ENCODE data around the gene RAB40B.
"Not testable (repeated sequence)": the region's sequence is repeated elsewhere in the genome, so short reads cannot be mapped to it uniquely, and the experiment has no call there.

RAB40B gene

GRCh38 chr17:82656266-82656665 is 42.2 kb downstream of the RAB40B start:
- H4K20me1 ChIP-seq (ENCODE audit: insufficient read depth, low read length) = no peaks in the 10 kb centered on the region
- H3K4me2 ChIP-seq (ENCODE audit: insufficient read depth, low read length) = no peak overlapping the region
- no peak overlapping the region for H3K27ac ChIP-seq (ENCODE audit: low read length)
- ATAC-seq (ENCODE audit: insufficient read depth, low read depth) (no peak), DNase-seq (no peak)
- no peak overlapping the region for H2AFZ ChIP-seq (ENCODE audit: low read depth, low read length)
- no peak overlapping the region for H3K9ac ChIP-seq (ENCODE audit: low read depth, low read length)
- no peak overlapping the region for H3K4me3 ChIP-seq (ENCODE audit: low read depth in 1 of 2, low read length in 2 of 2)
- H3K79me2 ChIP-seq (ENCODE audit: insufficient read depth, low read length) = no peaks in the 10 kb centered on the region
- H3K4me1 ChIP-seq (ENCODE audit: insufficient read depth, low read length) = no peaks in the 10 kb centered on the region
- no peak for TF ChIP-seq EZH2 (IDR thresholded peaks at IDR 0.05; ENCODE audit: borderline replicate concordance, low read depth, low read length, severe bottlenecking)
- no peak for TF ChIP-seq CTCF (IDR thresholded peaks at IDR 0.05; ENCODE audit: borderline replicate concordance, extremely low read depth, low read length, poor library complexity, severe bottlenecking)
- H3K9me3 ChIP-seq (ENCODE audit: insufficient read depth, low read length, severe bottlenecking) = no peaks in the 10 kb centered on the region
- H3K27me3 ChIP-seq (ENCODE audit: insufficient read depth, low read length, poor library complexity) = no peaks in the 10 kb centered on the region
- H3K36me3 ChIP-seq (ENCODE audit: insufficient read depth, low read length) = peaks cover 11% of the 10 kb centered on the region

- Histone ChIP-seq H3K79me2 (ENCODE audit: insufficient read depth, low read length) (no peaks in the 10 kb centered on the region), H3K27me3 (ENCODE audit: insufficient read depth, low read length, poor library complexity) (no peaks in the 10 kb centered on the region), H4K20me1 (ENCODE audit: insufficient read depth, low read length) (no peaks in the 10 kb centered on the region), H3K9me3 (ENCODE audit: insufficient read depth, low read length, severe bottlenecking) (no peaks in the 10 kb centered on the region), H3K4me3 (ENCODE audit: low read depth in 1 of 2, low read length in 2 of 2) (no peak overlapping the region), H3K36me3 (ENCODE audit: insufficient read depth, low read length) (peaks cover 9% of the 10 kb centered on the region), H3K4me1 (ENCODE audit: insufficient read depth, low read length) (no peaks in the 10 kb centered on the region), H2AFZ (ENCODE audit: low read depth, low read length) (no peak overlapping the region), H3K9ac (ENCODE audit: low read depth, low read length) (no peak overlapping the region), H3K4me2 (ENCODE audit: insufficient read depth, low read length) (no peak overlapping the region), H3K27ac (ENCODE audit: low read length) (no peak overlapping the region)
- ATAC-seq (ENCODE audit: insufficient read depth, low read depth) = no peak
- no peak for TF ChIP-seq CTCF (IDR thresholded peaks at IDR 0.05; ENCODE audit: borderline replicate concordance, extremely low read depth, low read length, poor library complexity, severe bottlenecking)
- TF ChIP-seq EZH2 (IDR thresholded peaks at IDR 0.05; ENCODE audit: borderline replicate concordance, low read depth, low read length, severe bottlenecking) = no peak
- no peak for DNase-seq
Measured at GRCh38 chr17:82655523-82655922, 43.0 kb downstream of the RAB40B start.

DNA sequence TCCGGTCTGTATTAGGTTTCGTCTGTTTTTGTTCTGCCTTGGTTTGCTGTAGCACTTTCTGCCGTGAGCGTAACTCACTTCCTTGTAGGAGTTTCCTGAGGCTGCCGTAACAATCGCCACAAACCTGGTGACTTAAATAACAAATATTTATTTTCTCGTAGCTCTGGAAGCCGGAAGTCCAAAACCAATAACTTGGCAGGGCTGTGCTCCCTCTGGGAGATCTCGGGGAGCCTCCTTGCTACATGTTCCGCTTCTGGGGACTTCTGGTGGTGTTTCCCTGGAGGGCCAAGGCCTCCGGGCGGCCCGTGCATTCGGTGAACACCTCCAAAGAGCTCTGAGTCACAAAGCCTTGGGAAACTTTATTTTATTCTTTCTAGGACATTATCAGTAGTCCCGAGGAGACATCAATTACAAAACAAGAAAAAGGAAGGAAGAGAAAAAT is 43.4 kb downstream of the RAB40B start:
- no peak for ATAC-seq (ENCODE audit: insufficient read depth, low read depth)
- no peak overlapping the region for H2AFZ ChIP-seq (ENCODE audit: low read depth, low read length)
- H3K4me3 ChIP-seq (ENCODE audit: low read depth in 1 of 2, low read length in 2 of 2) = no peak overlapping the region

DNA sequence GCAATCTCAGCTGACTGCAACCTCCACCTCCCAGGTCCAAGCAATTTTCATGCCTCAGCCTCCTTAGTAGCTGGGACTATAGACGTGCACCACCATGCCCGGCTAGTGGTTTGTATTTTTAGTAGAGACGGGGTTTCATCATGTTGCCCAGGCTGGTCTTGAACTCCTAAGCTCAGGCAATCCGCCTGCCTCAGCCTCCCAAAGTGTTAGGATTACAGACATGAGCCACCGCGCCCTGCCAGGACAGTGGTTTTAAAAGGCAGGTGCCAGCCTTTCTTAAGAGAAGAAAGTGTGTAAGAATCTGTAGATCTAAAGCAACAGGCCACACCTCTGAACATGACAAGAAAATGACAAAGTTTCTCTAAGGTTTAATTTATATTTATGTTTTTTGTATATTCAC is 43.9 kb downstream of the RAB40B start:
- H3K36me3 ChIP-seq (ENCODE audit: insufficient read depth, low read length); H3K9ac ChIP-seq (ENCODE audit: low read depth, low read length); H3K4me3 ChIP-seq (ENCODE audit: low read depth in 1 of 2, low read length in 2 of 2); H3K4me1 ChIP-seq (ENCODE audit: insufficient read depth, low read length); DNase-seq; H3K79me2 ChIP-seq (ENCODE audit: insufficient read depth, low read length); H2AFZ ChIP-seq (ENCODE audit: low read depth, low read length); H3K9me3 ChIP-seq (ENCODE audit: insufficient read depth, low read length, severe bottlenecking); H4K20me1 ChIP-seq (ENCODE audit: insufficient read depth, low read length); H3K27ac ChIP-seq (ENCODE audit: low read length); ATAC-seq (ENCODE audit: insufficient read depth, low read depth); H3K27me3 ChIP-seq (ENCODE audit: insufficient read depth, low read length, poor library complexity); H3K4me2 ChIP-seq (ENCODE audit: insufficient read depth, low read length): not testable (repeated sequence)

More for the DNA sequence above, 43.4 kb downstream of the RAB40B start:
- H3K79me2 ChIP-seq (ENCODE audit: insufficient read depth, low read length) = no peaks in the 10 kb centered on the region
- H3K9ac ChIP-seq (ENCODE audit: low read depth, low read length) = no peak overlapping the region
- no peaks in the 10 kb centered on the region for H3K27me3 ChIP-seq (ENCODE audit: insufficient read depth, low read length, poor library complexity)
- no peak overlapping the region for H3K4me2 ChIP-seq (ENCODE audit: insufficient read depth, low read length)
- no peaks in the 10 kb centered on the region for H4K20me1 ChIP-seq (ENCODE audit: insufficient read depth, low read length)
- TF ChIP-seq CTCF (IDR thresholded peaks at IDR 0.05; ENCODE audit: borderline replicate concordance, extremely low read depth, low read length, poor library complexity, severe bottlenecking) (no peak), EZH2 (IDR thresholded peaks at IDR 0.05; ENCODE audit: borderline replicate concordance, low read depth, low read length, severe bottlenecking) (no peak)
- H3K9me3 ChIP-seq (ENCODE audit: insufficient read depth, low read length, severe bottlenecking) = no peaks in the 10 kb centered on the region
- DNase-seq = no peak
- peaks cover 4% of the 10 kb centered on the region; the same call in 1 of the 2 replicates for H3K36me3 ChIP-seq (ENCODE audit: insufficient read depth, low read length)
- H3K4me1 ChIP-seq (ENCODE audit: insufficient read depth, low read length) = no peaks in the 10 kb centered on the region
- H3K27ac ChIP-seq (ENCODE audit: low read length) = no peak overlapping the region
